ENCODE measurements around the gene FBLN1.
"Not testable (repeated sequence)": the region's sequence is repeated elsewhere in the genome, so short reads cannot be mapped to it uniquely, and the experiment has no call there.

FBLN1 gene

GRCh38 chr22:45585946-45586540 lies 83.4 kb downstream of the FBLN1 start:
- DNase-seq (ENCODE audit: low read depth), result no peak

- DNase-seq (ENCODE audit: low read depth), result no peak
These were observed 84.1 kb downstream of the FBLN1 start for GRCh38 chr22:45586651-45587405.

- no peak for DNase-seq (ENCODE audit: low read depth)
These were observed 85.2 kb downstream of the FBLN1 start for GRCh38 chr22:45587638-45588505.

GRCh38 chr22:45589556-45589955 lies 86.9 kb downstream of the FBLN1 start:
- DNase-seq (ENCODE audit: low read depth), result no peak

- DNase-seq (ENCODE audit: low read depth), result no peak
These were observed 87.6 kb downstream of the FBLN1 start for GRCh38 chr22:45590262-45590661.

GRCh38 chr22:45591633-45592213 lies 89.0 kb downstream of the FBLN1 start:
- DNase-seq (ENCODE audit: low read depth), result not testable (repeated sequence)

GRCh38 chr22:45594123-45594941 lies 91.6 kb downstream of the FBLN1 start:
- no peak for DNase-seq (ENCODE audit: low read depth)

- no peak for DNase-seq (ENCODE audit: low read depth)
These were observed 94.9 kb downstream of the FBLN1 start for GRCh38 chr22:45597460-45598192.

- DNase-seq (ENCODE audit: low read depth), result no peak
These were observed 96.0 kb downstream of the FBLN1 start for GRCh38 chr22:45598596-45599217.

- DNase-seq (ENCODE audit: low read depth), result no peak
These were observed 97.3 kb downstream of the FBLN1 start for GRCh38 chr22:45599836-45600577.

- no peak for DNase-seq (ENCODE audit: low read depth)
These were observed 98.4 kb downstream of the FBLN1 start for GRCh38 chr22:45600790-45601730.

GRCh38 chr22:45602004-45602733 lies 99.5 kb downstream of the FBLN1 start:
- DNase-seq (ENCODE audit: low read depth), result no peak

GRCh38 chr22:45602824-45603595 lies 100.3 kb downstream of the FBLN1 start:
- no peak for DNase-seq (ENCODE audit: low read depth)

- no peak for DNase-seq (ENCODE audit: low read depth)
These were observed 100.9 kb downstream of the FBLN1 start for GRCh38 chr22:45603619-45604018.

GRCh38 chr22:45608045-45608444 lies 105.4 kb downstream of the FBLN1 start:
- not testable (repeated sequence) for DNase-seq (ENCODE audit: low read depth)

- no peak for DNase-seq (ENCODE audit: low read depth)
These were observed 106.1 kb downstream of the FBLN1 start for GRCh38 chr22:45608763-45609180.

- no peak for DNase-seq (ENCODE audit: low read depth)
These were observed 109.8 kb downstream of the FBLN1 start for GRCh38 chr22:45612451-45612901.
